HCEC 1CT (cell line): ENCODE results near the gene PAXX.

ENCODE experiments used
- DNase-seq: peaks from one replicate; pipeline ENCODE4 v3.0.0-alpha.2; 2017

Gene PAXX

GRCh38 chr9:137006116-137007003 lies 14.1 kb downstream of the PAXX start:
- no peak for DNase-seq

GRCh38 chr9:137007108-137007815 lies 15.0 kb downstream of the PAXX start:
- no peak for DNase-seq

DNA sequence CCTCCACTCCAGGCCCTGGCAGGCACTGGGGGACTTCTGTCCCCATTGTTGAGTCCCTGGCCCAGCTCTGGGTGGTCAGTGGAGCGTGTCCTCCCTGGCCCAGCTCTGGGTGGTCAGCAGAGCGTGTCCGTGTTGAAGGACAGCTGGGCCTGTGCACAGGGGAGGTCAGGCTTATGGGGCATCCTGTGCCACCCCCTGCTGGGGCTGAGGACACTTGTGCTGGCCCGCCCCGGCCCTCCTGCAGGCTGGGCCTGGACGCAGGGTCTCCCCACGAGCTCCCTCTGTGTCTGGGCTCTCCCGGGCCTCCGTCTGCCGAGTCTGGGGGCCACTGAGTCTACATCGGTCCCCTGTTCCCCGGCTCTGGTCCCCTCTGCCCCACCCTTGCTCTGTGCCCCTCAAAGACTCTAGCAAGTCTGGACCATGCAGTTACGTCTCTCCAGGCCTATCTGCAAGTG lies 15.6 kb downstream of the PAXX start:
- no peak for DNase-seq

DNA sequence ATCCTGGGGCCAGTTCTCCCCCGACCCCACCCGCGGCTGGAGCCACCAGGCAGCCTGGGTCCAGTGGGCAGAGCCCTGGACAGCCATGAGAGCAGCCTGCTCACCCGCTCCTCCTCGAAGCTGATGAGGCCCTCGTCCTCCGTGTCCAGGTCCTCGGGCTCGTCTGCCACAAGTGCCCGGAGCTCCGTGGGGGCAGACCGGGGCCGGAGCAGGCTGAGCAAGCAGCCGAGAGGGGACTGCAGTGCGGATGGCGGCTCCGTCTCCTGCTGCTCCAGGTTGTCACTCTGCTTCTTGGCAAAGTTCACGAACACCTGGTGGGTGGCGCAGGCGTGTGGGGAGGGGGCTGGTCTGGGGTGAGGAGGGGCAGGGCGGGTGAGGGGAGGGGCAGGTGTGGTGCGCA lies 16.1 kb downstream of the PAXX start:
- DNase-seq, result no peak

GRCh38 chr9:137009217-137009616 lies 17.0 kb downstream of the PAXX start:
- DNase-seq, result no peak

DNA sequence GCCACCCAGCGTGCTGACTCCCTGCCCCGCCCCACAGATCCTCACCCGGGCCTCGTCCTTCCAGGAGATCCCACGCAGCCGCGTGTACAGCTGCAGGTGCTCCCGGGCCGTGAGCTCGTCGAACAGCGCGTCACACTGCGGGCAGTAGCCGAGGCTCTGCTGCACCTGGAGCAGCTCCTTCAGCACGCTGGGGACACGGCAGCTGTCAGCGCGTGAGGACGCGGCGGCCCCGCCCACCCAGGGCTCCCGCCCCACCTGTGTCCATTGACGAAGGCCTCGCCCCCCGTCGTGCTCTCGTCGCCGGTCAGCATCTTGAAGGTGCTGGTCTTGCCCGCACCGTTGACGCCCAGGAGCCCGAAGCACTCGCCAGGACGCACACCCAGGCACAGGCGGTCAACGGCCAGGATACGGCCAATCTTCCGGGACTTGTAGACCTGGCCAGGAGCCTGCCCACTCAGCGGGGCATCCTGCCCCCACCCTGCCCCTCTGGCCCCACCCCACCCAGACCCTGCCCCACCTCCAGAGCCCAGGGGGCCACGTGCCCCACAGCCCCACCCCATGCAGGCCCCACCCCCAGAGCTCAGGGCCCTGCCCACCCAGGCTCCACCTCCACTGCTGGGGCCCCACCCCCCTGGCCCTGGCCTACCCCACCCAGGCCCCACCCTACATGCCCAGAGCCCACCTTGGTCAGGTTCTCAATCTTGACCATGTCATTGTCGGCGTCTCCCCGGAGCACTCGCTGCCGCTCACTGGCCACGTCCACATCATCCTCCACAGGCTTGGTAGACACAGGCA lies 17.9 kb downstream of the PAXX start:
- DNase-seq, result no peak

GRCh38 chr9:137011156-137011555 lies 18.9 kb downstream of the PAXX start:
- DNase-seq, result no peak

DNA sequence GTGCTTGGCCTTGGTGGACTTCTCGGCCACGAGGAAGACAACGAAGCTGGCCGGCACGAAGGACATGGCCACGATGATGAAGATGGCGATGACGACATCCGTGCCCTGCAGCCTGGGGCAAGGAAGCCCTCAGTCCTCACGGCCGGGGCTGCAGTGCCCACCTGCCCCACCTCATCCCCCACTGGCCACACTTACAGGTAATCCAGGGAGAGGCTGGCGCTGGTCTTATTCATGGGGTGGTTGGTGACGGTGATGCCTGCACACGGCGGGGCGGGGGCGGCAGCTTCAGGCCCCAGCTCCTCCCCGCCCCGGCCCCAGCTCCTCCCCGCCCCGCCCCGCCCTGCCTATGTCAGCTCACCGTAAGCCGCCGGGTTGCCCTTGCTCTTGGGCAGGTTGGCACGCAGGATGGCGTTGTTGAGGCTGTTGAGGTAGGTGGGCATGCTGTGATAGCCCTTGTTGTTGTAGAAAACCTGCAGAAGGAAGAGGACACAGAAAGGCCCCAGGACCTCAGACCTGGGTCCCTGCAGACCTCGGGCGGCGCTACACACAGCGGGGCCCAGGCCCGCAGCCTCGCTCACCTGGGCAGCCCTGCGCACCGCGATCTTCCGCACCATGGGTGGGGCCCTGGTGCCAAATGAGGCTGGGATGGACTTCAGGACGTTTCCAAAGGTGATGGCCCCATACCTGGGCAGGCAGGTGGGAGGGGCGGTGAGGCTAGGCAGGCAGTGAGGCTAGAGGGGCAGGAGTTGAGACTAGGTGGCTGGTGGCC lies 19.9 kb downstream of the PAXX start:
- no peak for DNase-seq

DNA sequence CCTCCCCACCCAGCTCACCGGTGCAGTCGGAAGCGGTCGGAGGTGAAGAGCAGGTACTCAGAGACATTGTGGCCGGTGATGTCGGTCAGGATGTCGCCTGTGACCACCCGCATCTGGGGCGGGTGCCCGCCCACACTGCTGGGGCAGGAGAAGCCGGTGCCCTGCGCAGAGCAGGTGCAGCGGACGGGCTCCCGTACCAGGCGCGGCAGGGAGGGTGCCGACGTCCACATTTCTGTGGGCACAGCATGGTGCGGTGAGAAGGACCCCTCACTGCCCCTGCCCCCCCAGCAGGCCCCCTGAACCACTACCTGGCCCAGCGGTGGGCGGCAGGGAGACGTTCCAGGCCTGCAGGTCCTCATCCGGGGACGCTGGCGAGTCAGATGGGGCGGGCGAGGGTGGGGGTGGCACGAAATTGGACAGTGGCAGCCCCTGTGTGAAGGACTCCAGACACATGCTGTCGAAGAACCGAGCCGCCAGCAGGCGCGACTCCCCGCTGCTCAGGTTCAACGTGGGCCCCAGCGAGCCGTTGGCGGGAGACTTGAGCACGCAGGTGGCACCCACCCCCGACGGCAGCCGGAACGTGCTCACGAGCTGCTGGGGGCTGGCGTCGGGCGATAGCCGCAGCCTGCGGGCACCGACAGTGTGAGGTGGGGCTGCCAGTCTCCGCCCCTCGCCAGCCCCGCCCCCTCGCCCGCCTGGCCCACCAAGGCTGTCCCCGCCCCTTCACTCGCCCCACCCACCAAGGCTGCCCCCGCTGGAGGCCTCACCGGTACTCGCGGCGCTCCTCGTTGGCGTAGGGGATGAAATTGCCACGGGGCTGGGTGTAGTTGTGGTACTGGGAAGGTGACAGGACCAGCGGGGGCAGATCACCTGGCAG lies 20.7 kb downstream of the PAXX start:
- no peak for DNase-seq

DNA sequence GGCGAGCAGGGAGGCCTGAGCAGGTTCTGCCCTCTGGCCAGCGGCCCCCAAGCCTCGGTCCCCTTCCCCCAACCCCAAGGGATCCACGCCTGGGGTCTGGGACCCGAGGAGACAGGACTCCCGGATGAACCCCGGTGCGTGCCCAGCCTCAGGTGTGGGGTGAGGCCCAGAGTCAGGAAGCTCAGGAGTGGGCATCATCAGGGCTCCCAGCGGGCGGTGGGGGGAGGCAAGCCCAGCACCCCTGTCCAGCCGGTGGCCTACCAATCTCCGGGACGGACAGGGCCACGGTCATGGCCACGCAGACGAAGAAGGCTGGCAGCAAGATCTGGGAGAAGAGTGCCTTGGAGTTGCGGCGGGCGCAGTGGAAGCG lies 21.3 kb downstream of the PAXX start:
- no peak for DNase-seq

GRCh38 chr9:137014166-137014565 lies 21.9 kb downstream of the PAXX start:
- no peak for DNase-seq

DNA sequence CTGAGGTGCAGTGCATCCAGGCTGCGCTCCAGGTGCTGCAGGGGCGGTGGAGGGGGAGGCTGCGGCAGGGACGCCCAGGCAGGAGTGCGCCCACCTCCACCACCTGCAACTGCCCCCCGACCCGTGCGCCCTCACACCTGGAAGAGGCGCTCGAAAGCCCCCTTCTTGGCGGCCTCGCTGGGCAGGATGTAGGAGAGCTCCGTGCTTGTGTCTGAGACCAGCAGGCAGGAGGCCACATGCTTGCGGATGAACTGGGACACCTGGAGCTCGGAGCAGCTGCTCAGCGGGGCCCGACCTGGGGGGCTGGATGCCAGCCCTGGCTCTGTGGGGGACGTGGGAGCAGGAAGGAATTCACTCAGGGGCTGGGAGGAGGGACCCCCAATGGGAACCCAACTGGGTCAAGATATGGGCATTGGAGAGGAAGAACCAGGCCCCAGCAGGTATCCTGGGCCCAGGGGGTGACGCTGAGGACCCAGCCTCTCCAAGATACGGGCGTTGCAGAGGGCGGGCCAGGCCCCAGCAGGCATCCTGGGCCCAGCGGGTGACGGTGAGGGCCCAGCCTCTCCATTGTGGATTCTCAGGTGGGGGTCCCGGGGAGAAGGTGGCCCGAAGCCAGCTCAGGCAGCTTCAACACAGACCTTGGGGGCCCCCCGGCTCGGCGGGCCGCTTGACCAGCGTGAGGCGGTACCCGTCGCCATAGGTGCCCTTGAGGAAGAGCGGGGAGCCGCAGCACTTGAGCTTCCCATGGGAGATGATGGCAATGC lies 22.7 kb downstream of the PAXX start:
- no peak for DNase-seq

- no peak for DNase-seq
These were observed 23.3 kb downstream of the PAXX start for GRCh38 chr9:137015540-137015930.

GRCh38 chr9:137015976-137016375 lies 23.8 kb downstream of the PAXX start:
- no peak for DNase-seq

DNA sequence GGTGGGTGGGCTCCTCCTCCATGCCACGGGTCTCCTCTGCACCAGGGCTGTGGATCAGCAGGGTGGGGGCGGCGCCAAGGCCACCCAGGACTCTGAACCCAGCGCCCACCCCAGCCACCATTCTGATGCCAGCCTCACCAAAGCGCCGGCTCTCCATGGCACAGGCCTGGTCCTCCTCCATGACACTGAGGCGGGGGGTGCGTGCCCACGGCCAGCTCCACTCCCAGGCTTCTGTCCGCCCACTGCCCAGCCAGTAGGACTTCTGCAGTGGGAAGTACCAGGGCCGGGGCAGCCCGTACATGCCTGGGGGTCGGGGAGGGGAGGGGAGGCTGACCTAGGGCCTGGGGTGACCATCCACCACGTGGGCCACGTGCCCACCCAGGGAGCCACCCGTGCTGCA lies 24.2 kb downstream of the PAXX start:
- DNase-seq, result no peak

GRCh38 chr9:137017071-137017470 lies 24.8 kb downstream of the PAXX start:
- DNase-seq, result no peak

DNA sequence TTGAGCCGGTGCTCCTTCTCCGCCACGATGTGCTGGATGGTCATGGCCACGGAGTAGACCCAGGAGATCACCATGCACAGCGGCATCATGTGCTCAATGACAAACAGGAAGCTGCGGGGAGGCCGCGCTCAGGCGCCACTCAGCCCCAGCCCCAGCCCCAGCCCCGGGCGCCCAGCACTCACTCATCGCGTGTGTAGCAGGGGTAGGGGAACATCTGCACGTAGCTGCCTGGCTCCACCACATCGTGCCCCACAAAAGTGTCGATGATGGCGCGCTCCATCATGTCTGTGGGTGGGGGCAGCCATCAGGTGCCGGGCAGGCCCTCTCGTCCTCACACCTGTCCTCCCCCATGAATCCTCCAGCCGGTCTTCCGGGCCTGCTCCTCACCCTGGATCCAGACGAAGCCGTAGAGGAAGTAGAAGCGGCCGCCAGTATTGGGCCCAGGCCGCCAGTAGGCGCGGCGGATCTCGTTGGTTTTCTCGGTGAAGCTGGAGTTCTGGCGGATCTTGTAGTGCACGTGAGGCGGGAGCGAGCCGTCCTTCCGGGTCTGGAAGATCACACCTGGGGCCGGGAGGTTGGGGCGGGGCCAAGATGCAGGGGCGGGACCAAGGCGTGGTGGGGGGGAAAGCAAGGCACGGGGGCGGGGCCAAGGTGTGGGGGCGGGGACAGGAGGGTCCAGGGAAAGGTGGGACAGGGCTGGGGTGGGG lies 25.7 kb downstream of the PAXX start:
- no peak for DNase-seq

DNA sequence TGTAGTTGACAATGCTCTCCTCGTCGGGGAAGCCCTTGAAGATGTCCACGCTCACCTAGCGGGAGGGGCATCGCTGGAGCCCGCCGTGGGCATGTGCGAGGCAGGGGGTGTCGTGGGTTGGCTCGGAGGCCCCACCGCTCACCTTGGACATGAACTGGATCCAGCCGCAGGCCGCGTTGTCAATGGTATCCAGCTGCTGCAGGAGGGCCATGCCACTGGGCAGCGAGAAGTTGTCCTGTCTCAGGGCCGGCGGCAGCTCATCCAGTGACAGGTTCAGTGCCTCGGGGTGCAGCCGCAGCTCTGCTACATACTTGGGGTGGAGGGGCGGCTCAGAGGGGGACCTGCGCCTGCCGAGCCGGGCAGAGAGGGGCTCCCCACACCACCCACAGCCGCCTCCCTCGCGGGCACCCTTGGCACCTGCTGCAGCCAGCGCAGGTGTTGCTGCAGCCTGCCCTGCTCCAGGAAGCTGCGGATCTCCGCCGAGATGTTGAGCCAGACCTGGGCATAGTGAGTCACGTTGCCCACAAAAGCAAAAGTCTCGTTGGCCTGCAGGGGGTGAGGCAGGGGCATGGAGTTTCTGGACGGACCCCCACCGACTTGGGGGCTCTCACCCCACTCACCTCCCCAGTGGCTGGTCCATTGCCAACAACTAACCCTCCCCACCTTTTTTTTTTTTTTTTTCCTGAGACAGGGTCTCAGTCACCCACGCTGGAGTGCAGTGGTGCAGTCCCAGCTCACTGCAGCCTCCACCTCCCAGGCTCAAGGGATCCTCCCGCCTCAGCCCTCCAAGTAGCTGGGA lies 26.7 kb downstream of the PAXX start:
- no peak for DNase-seq
